Measurements from ENCODE around the gene SRCIN1.
A peak's percentile ranks its signal among the peaks of the same experiment; 100 is the strongest.

The SRCIN1 gene

DNA sequence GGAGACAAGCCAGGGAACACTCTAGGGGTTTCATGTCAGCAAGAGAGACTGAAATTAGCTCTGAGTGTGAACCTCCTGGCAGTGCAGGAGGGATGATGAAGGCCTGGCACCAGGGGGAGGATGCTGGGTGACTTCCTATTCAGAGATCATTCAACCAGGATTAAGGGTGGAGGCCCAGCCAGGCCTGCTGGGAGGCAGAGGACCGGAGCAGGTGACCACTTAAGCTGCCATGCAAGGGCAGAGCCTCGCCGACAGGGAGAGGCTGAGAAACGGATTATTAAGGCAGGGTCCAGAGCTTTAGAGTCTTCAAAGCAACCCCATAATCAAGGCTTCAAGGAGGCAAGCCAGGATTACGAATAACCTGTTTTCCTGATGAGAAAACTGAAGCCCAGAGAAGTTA, 10.6 kb upstream of the SRCIN1 start:
- DNase-seq: no peak

DNA sequence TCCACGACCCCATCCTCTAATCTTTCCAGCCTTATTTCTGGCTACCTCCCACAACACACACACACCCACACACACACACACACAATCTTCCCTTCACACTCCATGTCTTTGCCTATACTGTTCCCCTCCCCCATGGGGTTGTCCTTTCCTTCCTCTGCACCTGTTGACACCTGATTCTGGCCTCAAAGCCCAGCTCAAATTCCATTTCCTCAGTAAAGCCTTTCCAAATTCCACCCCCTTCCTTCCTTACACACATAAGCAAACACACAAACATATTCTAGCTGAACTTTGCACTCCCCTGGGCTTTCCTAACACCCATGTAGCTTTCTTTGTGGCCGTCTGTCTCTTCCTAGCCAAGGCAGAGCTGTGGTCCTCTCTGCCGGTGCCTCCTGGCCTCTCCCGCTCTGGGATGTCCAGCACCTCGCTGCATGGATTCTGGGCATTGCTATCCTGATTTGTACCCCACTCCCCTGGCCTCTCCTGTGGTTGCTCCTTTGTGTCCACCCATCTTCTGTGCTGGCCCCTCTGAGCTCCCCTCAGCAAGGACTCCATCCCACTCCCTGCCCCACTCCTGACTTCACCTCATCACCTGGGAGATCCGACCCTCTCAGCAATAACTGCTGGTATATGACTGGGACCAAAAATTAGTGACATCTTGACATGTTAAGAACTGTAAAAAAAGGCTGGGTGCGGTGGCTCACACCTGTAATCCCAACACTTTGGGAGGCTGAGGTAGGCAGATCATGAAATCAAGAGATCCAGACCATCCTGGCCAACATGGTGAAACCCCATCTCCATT, 8.4 kb upstream of the SRCIN1 start:
- peak; percentile 6 for DNase-seq

DNA sequence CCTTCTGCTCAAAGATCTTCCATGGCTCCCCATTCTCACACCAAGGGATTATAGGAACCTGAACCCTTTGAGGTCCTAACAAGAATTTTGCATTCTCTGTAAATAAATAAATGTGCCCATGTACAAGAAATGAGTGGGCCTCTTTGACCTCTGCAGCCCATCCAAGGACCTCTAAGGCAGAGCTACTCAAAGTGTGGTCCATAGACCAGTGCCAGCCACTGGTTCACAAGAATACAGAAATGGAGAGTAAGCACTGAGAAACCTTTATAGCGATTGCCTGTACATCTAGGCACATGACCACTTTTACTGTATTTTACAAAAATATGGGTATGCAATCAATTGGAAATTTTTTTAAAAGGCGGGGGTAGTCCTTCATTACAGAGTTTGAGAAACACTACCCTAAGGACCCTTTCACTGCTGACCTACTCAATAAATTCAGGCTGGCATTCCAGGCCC, 7.8 kb upstream of the SRCIN1 start:
- no peak for DNase-seq

DNA sequence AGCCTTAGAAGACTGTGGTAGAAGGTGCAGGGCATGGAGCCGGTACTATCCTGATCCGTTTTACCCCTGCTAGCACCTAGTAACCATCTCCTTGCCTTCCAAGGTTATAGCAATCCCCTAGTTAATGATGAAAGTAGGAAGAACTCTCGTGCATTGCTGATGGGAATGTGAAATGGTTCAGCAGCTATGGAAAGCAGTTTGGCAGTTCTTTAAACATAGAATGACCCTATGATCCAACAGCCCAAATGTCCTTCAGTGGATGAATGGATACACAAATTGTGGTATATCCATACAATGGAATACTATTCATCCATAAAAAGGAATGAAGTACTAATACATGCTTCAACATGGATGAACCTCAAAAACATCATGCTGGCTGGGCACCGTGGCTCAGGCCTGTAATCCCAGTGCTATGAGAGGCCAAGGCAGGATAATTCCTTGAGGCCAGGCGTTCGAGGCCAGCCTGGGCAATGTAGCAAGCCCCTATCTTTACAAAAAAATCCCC, 6.2 kb upstream of the SRCIN1 start:
- no peak for DNase-seq

DNA sequence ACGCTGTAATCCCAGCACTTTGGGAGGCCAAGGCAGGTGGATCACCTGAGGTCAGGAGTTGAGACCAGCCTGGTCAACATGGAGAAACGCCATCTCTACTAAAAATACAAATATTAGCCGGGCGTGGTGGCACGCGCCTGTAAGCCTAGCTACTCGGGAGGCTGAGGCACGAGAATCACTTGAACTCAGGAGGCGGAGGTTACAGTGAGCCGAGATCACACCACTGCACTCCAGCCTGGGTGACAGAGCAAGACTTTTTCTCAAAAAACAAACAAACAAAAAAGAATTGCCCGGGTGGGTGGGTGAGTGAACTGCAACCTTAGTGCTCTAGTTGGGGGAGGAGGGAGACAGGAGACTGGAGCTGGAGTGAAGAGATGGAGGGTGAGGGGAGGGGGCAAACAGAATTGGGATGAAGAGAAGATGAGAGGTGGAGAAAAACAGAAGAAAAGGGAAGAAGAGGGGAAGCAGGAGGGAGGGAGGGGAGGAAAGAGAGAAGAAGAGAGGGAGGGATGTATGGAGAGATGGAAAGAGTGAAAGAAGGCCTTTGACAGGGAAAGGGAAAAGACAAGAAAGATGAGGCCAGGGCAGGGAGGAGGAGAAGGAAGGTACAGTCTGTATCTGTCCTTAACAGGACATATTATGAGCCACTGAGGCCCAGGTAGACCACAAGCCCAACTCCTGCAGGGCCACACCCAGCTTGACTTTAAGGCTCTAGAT, 5.5 kb upstream of the SRCIN1 start:
- no peak for DNase-seq

DNA sequence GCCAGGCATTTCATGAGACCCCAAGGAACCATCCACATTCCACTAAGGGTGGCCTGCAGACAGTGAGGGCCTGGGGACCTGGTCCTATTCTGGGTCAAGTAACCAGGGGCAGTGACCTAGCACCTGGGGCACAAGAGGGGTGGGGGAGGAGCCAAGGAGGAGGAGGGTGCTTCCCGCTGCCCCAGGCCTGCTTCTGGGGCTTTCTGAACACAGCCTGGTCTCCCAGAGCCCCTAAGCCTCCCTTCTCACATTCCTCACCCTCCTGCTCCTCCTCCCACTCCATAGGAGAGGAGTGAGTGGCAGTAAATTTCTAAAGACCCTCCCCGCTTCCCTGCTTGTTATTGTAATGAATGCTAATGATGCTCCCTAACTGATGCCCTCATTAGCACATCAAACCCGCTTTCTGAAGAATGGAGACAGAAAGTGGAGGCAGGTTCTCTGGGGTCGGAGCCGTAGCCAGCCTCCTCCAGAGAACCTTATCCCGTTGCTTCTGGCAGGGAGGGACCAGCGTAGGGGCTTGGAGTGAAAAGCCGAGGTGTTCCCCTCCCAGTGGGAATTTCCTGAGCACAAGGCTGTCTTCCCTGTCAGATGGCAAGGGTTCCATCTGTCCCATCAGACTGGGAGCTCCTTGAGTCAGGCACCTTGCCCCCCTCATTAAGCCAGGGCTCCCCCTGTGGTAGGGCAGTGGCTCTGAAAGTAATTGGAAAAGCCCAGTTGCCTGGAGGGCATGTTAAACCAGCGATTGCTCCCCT, 3.7 kb upstream of the SRCIN1 start:
- DNase-seq: peak; percentile 25

DNA sequence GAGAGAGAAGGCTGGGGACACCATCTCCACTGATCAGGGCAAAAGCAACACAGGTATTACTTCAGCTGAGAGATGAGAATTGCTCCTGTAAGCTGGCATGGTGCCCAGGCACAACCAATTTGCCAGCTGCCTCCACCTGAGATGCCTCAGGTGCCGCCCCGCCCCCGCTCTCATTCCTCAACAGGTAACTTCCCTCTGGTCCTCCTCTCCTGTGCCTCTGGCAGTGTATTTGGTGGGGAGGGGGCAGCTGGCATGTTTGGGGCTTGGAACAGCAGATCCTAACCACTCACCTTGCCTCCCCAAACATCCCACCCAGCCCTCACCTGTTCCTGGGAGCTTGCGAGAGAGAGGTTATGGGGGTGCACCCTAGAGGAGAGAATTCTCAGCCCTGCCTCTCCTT, 2.9 kb upstream of the SRCIN1 start:
- DNase-seq: peak; percentile 12

DNA sequence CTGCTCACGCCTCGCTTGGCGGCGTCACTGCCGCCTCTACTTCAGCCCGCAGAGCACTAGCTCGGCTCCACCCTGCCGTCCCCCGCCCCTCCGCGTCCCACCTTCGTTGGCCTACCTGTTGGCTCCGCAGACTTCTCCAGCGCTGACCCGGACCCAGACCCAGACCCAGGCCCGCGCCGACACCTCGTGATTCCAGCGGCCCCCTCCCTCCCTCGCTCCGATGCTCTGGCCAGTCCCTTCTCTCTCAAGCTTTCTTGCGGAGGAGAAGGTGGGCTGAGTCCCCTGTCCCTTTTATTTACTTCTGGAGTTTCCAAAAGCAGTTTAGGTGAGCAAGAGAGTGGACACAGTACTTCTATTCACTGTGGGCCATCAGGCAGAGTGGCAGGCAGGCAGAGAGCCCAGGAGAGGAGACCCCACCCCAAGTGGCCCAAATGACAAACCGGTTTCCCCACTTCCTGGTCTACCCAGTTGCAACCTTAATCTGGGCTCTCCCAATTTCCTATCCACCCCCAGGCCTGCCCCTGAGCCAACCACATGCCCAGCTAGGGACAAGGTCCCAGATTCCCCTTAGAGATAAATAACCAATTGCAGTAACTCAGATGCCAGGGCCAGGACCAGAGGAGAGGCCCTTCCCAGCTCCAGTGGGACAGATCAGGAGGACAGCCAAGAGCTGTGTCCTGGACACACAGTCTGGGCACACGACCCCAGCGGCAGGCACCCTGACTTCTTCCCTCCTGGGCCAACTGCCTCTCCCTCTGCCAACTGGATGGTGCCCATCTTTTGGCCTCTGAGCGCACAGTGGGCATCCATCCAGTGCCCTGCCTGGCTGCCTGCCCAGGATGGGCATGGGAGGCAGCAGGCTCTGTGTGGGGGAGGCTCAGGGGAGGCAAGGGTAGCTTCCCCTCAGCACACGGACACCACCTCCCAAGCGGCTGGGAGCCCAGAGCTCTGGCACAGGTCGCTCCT, 1.2 kb upstream of the SRCIN1 start:
- DNase-seq: peak; percentile 17

DNA sequence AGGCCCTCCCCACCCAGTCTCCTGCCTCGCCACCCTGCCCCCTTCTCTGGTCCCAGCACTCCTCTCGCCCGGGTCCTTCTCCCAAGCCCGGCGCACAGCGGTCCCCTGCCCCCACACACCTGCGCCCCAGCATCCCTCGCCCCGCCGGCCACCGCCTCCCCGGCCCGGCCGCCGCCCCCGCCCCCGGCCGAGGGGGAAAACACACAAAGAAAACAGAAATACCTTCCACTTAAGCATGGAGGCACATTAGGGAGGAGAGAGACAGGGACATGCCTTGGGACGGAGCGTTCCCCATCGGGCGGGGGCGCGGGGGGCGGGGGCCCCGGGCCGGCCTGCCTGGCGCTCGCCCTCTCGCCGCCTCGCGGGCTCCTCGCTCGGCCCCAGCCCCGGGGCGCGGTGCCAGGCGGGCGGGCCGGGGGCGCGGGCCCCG, 326 bp downstream of the SRCIN1 start:
- DNase-seq: no peak

DNA sequence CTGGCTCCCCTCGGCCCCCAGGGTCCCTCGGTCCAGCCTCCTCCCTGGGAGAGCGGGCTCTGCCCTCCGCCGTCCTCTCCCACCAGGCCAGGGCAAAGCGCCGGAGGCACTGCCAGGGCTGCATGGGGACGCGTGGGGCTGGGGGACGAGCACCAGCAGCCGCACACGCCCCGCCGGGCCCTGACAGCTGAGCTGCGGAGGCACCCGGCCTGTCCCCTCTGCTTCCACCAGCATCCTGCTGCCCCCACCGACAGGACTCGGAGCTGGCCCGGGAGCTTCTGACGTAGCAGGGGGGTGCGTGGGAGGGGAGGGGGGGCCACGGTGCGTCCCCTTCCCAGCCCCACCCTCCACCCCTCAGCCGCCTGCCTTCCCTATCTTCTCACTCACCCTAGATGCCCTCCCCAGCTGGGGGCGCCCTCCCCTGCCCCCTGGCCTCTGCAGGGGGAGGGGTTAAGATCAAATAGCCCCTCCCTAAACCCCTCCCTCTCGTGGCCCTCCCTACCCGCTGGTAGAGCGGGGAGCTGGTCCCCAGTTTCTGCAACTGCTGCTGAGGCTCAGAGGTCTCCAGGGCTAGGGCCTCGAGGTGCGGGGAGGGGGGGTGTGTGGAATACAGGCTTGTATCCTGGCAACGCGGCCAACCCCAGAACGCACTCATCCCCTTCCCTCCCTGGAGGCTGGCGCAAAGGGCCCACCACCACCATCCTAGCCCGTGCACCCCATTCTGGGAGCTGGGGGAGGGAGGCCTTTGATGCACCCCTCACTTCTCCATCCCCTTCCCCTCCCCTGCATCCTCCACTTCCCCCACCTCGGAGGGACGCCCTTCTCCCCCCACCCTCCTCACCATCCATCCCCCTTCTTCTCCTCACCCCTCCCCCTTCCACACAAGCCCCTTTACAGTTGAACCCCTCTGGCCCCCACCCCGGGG, 1.0 kb downstream of the SRCIN1 start:
- DNase-seq: no peak

DNA sequence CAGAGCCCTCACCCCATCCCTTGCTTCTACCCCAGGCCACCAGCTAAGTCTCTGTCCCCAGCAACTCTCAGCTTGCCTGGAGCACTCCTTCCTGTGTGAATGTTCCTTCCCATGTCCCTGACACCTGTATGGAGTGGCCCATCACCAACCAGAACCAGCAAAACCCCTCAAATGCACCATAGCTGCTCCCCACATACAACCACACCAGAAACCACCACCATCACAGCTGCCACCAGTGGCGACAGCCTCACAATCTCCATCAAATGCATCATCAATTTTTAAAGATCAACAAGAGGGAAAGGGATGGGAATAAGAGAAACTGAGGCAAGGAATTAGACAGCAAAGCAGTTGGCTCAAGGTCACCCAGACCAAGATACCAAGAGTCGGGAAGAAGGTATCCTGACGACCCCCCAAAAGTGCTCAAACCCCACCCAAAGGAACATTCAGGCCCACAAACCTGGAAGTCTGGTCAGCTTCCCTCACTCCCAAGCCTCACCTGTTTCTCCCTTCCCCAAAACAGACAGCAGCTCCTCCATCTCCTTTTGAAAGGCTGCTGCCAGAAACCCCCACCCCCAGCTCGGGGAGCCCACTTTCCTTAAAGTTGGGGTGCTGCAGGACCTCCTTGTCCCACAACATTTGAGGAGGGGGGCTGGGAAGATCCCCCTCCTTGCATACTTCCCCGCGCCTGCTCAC, 1.8 kb downstream of the SRCIN1 start:
- DNase-seq: no peak

DNA sequence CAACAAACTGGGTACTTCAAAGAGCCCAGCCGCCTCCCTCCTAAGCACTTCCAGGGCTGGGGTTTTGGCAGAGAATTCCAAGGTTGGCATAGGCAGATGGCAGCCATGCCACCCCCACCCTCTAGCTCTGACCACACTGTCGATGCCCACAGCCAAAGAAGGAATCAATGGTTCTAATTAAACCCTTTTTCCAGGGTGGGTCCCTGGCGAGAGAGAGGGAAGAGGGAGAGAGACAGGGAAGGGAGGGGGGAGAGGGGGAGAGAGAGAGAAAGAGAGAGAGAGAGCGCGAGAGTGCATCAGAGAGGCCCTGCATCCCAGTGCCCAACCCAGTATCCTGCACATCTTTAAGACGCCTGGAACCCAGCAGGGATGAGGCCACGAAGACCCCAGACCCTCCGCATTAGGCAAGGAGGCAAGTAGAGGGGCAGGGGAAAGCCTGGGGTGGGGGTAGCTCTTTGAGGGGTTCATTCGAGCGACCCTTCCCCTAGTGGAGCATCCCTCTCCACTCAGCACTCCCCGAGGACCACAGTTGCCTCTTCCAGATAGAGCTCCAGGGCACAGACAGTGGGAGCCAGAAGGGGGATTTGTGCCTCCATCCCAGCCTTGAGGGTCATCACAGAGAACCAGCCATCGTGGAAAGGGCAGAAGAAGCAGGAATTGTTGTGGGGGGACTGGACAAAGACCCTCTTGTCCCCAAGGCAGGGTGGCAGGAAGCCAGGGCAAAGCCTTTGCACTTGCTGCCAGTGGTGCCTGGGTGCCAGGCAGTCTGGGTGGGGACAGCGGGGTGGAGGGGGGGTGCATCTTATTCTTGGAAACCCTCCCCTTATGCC, 2.6 kb downstream of the SRCIN1 start:
- no peak for DNase-seq

DNA sequence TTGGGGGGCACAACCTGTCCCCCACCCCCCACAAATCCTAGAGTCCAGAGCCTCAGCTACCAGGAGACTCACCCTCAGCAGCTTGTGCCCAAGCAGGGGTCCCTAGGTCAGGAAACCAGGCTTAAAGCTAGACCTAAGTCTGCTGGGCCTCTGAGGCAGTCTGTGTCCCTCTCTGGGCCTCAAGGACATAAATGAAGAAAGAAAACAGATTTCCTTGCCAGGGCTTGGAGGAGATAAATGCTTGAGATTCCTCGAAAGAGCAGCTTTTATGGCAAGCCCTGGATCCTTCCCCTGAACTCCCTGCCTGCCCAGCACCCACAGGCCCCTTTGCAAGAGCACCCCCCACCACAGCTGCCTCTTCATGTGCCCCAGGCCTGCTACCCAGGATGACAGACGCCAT, 3.3 kb downstream of the SRCIN1 start:
- DNase-seq: peak; percentile 11

DNA sequence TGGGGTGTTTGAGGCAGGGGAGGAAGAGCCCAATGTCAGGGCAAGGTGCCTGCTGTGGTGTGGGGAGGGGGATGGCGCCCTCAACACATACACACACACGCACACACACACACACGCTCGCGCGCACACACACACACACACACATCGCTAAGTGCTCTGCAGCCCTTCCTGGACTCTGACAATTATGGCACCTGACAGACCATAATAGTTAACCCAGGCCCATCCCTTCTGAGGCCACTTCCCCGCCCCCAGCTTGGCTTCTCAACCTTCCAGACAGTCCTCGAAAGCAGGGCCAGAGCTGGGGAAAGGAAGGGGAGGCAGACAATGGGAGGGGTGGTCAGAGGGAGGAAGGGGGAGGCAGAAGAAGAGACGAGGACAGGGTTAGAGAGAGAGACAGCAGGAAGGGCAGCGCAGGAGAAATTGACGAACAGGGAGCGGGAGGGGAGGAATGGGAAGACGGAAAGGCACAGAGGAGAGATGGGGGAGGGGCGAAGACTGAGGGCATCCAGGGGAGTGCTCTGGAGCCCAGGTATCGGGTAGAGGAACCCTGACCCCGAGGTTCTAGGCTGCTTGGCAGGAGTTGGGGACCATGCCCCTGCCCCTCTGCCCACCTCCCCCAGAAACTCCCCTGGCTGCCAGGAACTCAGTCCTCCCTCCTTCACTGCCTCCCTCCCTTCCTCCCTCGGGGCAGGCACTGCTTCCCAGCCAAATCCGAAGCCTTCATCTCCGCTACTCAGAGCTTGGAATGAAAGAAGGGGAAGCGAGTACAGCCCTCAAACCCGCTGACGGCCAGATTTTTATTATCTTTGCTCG, 4.0 kb downstream of the SRCIN1 start:
- DNase-seq: peak; percentile 71

DNA sequence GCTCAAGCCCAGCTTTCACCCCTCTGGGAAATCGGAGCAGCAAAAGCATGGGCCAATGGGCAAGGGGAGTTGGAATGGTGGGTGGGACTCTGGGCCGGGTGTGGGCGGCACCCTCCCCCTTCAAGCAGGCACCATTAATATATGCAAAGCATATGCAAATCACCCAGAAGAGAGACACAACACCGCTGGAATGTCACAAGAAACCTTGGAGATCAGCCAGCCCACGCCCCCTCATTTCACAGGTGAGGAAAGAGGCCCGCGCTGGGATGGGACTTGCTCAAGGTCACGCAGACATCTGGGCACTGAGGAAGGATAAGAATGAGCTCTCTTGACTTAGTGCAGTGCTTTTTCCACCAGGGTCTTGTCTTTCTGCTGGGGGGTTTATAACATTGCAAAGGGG, 4.8 kb downstream of the SRCIN1 start:
- DNase-seq: no peak

DNA sequence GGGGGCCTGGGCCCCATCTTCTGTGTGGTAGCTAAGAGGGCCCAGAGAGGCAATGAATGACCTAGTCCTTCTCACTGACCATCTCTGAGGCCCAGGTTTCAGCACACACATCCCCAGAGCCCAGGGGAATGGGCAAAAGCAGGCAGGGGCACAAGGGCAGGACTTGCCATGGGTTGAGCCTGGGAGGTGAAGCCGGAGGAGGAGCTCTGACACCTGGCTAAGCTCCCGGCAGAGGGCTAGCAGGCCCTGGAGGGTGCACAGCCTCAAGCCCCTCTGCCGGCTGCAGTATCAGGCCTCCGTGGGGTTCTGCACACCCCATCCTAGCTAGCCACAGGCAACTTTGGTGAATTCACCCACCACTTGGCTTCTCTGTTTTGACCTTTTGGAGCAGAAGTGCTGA, 5.3 kb downstream of the SRCIN1 start:
- no peak for DNase-seq

DNA sequence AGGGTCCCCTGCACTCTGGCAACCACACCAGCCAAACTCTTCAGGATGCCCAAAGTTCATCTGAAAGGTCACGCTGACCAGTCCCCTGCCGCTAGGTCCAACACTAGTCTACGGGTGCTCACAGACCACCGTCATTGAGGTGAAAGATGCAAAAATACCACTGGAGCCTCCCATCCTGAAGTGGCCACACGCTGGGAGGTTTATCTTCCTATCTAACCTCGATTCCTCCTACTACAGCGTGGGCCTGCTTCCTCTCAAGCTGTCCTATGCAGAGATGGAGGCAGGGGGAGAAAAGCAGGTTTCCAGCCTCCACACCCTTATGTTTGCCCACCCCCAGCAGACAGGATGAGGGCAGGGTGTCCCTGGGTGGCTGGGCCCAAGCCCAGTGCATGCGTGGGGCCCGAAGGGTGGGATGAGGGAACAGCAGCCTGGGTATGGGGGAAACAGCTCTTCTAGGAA, 6.3 kb downstream of the SRCIN1 start:
- no peak for DNase-seq

DNA sequence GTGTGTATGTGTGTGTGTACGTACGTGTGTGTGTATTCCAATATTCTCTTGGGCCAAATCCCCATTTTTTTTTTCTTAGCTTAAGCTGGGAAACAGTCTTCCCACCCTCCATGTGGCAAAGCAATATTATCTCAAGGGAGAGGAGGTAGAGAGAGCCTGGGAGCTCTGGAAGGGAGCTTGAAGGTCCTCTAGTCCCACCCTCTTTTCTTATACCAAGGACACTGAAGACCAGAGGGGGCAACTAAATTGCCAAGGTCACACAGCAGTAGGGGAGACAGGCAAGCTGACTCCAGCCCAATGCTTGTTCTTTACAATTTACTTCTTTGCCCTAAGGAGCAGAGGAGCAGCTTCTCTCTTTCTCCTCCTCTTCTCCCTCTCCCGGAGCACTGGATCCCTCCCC, 6.8 kb downstream of the SRCIN1 start:
- no peak for DNase-seq

Data from right kidney (tissue), 1 donor.